SK-N-SH (cell line): ENCODE measurements around the gene ADAMTS17. TPM values are rescaled to one million over a fixed set of nuclear protein-coding genes. Genes with fewer than 3 reads are reported as not detected.

ENCODE experiments used
- CTCF ChIA-PET: fragments of 300-600, 350-600 bp; formaldehyde crosslinking; extraction: SDS; loops from one replicate; lab custom pipeline; 2021; lab: Yijun Ruan, JAX
- POLR2A ChIA-PET: fragments of 350-600 bp; sonication (Branson Sonifier 250); formaldehyde crosslinking; extraction: SDS; loops from one replicate; lab custom pipeline; 2020; ENCODE audit warnings: antibody characterized with exemption, inconsistent platforms; lab: Yijun Ruan, JAX
- DNase-seq: peaks from one replicate; pipeline ENCODE4 v3.0.0; 2012
- H2AFZ ChIP-seq: fragments of 200-600 bp; sonication (generic); 2 replicates; pipeline ENCODE4 v1.8.1; 2016; ENCODE audit warnings: antibody characterized with exemption, mild to moderate bottlenecking, low read depth
- H3F3A ChIP-seq: fragments of 200-600 bp; sonication (generic); replicated peaks from 2 replicates; pipeline ENCODE3; 2016; ENCODE audit warnings: antibody characterized with exemption, mild to moderate bottlenecking; ENCODE audit not compliant: insufficient read depth
- H3K27ac ChIP-seq, 2 experiments: fragments of 200-500 bp in 1 of 2; fragments of 200-600 bp in 1 of 2; sonication (Bioruptor generic) in 1 of 2; sonication (generic), shearing (Covaris generic) in 1 of 2; 2 replicates each; pipeline versions ENCODE4 v1.5.1 to v1.6.1; 2014 to 2016; ENCODE audit warnings: low read depth in 2 of 2, inconsistent platforms in 1 of 2, low read length in 1 of 2, mild to moderate bottlenecking in 1 of 2, mixed read lengths in 1 of 2
- H3K27me3 ChIP-seq: fragments of 200-600 bp; sonication (generic), shearing (Covaris generic); 2 replicates; pipeline ENCODE4 v1.6.1; 2016; ENCODE audit warnings: mixed run types; ENCODE audit not compliant: insufficient read depth
- H3K36me3 ChIP-seq, 2 experiments: fragments of 200-500 bp in 1 of 2; fragments of 200-600 bp in 1 of 2; sonication (Bioruptor generic) in 1 of 2; sonication (generic) in 1 of 2; replicated peaks in 1 of 2; 2 replicates each; pipeline versions ENCODE3 to v1.5.1; 2014 to 2016; ENCODE audit warnings: low read length in 1 of 2, mild to moderate bottlenecking in 1 of 2; ENCODE audit not compliant: insufficient read depth in 2 of 2, control insufficient read depth in 1 of 2
- H3K4me1 ChIP-seq, 2 experiments: fragments of 200-500 bp in 1 of 2; fragments of 200-600 bp in 1 of 2; sonication (Bioruptor generic) in 1 of 2; sonication (generic), shearing (Covaris generic) in 1 of 2; 2 replicates each; pipeline versions ENCODE4 v1.5.1 to v1.6.1; 2014 to 2016; ENCODE audit warnings: low read depth in 1 of 2, low read length in 1 of 2, mixed run types in 1 of 2; ENCODE audit not compliant: insufficient read depth in 2 of 2, control insufficient read depth in 1 of 2
- H3K4me2 ChIP-seq: fragments of 200-600 bp; sonication (generic), shearing (Covaris generic); 2 replicates; pipeline ENCODE4 v1.6.1; 2017; ENCODE audit warnings: mixed run types
- H3K4me3 ChIP-seq, 2 experiments: fragments of 200-500 bp in 1 of 2; fragments of 200-600 bp in 1 of 2; sonication (Bioruptor generic) in 1 of 2; sonication (generic), shearing (Covaris generic) in 1 of 2; 2 replicates each; pipeline versions ENCODE4 v1.5.1 to v1.8.1; 2014 to 2016; ENCODE audit warnings: low read depth in 2 of 2, inconsistent platforms in 1 of 2, low read length in 1 of 2, mild to moderate bottlenecking in 1 of 2, mixed read lengths in 1 of 2, moderate library complexity in 1 of 2
- H3K79me2 ChIP-seq: fragments of 200-600 bp; sonication (generic); 2 replicates; pipeline ENCODE4 v1.8.1; 2017; ENCODE audit warnings: mild to moderate bottlenecking; ENCODE audit not compliant: insufficient read depth
- H3K9ac ChIP-seq: fragments of 200-600 bp; sonication (generic); 2 replicates; pipeline ENCODE4 v1.6.1; 2017; ENCODE audit warnings: mixed run types
- H3K9me2 ChIP-seq: fragments of 200-600 bp; sonication (generic); 2 replicates; pipeline ENCODE4 v1.6.1; 2017; ENCODE audit warnings: mixed run types
- H3K9me3 ChIP-seq: fragments of 200-600 bp; sonication (generic); 2 replicates; pipeline ENCODE4 v1.6.1; 2017; ENCODE audit warnings: mixed run types, mild to moderate bottlenecking, moderate library complexity
- H4K20me1 ChIP-seq: fragments of 200-600 bp; sonication (generic); 2 replicates; pipeline ENCODE4 v1.6.1; 2017; ENCODE audit warnings: mild to moderate bottlenecking, mixed run types; ENCODE audit not compliant: insufficient read depth
- EZH2phosphoT487 ChIP-seq: fragments of 200-600 bp; sonication (generic); IDR thresholded peaks from 2 replicates; pipeline ENCODE4 v1.6.1; 2017; ENCODE audit warnings: low read depth, mixed run types, mild to moderate bottlenecking, antibody characterized with exemption, moderate library complexity, borderline replicate concordance
- FOSL2 ChIP-seq: IDR thresholded peaks from 2 replicates; pipeline ENCODE4 v1.4.0; 2012; ENCODE audit warnings: low read depth, mild to moderate bottlenecking, moderate library complexity, borderline replicate concordance
- FOXJ3 ChIP-seq: sonication (generic); formaldehyde crosslinking; IDR thresholded peaks from 2 replicates; pipeline ENCODE4 v1.5.1; 2020; ENCODE audit warnings: mild to moderate bottlenecking, missing genetic modification reagents
- GABPA ChIP-seq: IDR thresholded peaks from 2 replicates; pipeline ENCODE4 v1.4.0; 2012; ENCODE audit warnings: low read depth, mild to moderate bottlenecking
- IRF3 ChIP-seq: fragments of 150-350 bp; IDR thresholded peaks from 2 replicates; pipeline ENCODE4 v1.6.1; 2016; ENCODE audit warnings: mild to moderate bottlenecking, low read depth, low read length
- JUND ChIP-seq: IDR thresholded peaks from 2 replicates; pipeline ENCODE4 v1.4.0; 2012
- PBX3 ChIP-seq: IDR thresholded peaks from 2 replicates; pipeline ENCODE4; 2012
- RCOR1 ChIP-seq: fragments of 150-350 bp; IDR thresholded peaks from 2 replicates; pipeline ENCODE4 v1.6.1; 2017; ENCODE audit warnings: antibody characterized with exemption, low read length
- REST ChIP-seq: IDR thresholded peaks from 2 replicates; pipeline ENCODE4 v1.6.1; 2012; ENCODE audit warnings: mild to moderate bottlenecking, low read depth, low read length, moderate library complexity
- RXRA ChIP-seq: IDR thresholded peaks from 2 replicates; pipeline ENCODE4 v1.4.0; 2012; ENCODE audit warnings: low read depth, mild to moderate bottlenecking, borderline replicate concordance
- SIN3A ChIP-seq: IDR thresholded peaks from 2 replicates; pipeline ENCODE4 v1.6.1; 2012; ENCODE audit warnings: low read depth, mild to moderate bottlenecking, low read length, moderate library complexity, borderline replicate concordance
- USF1 ChIP-seq: IDR thresholded peaks from 2 replicates; pipeline ENCODE4 v1.4.0; 2012; ENCODE audit warnings: low read depth, borderline replicate concordance
- USF2 ChIP-seq: fragments of 150-350 bp; IDR thresholded peaks from 2 replicates; pipeline ENCODE4 v1.6.1; 2017; ENCODE audit warnings: antibody characterized with exemption, low read length, low read depth, borderline replicate concordance
- YY1 ChIP-seq: IDR thresholded peaks from 2 replicates; pipeline ENCODE4 v1.4.0; 2012; ENCODE audit warnings: low read depth, mild to moderate bottlenecking
- WGBS: methylation state at CpG from one replicate; pipeline ENCODE4 v1.1.6; 2017; ENCODE audit warnings: low lambda C conversion rate; 5-methylcytosine and 5-hydroxymethylcytosine counted together
- polyA plus RNA-seq, 3 experiments: library from polyadenylated mRNA; depleted of rRNA; stranded (reverse); fragments of >200 nt; gene quantifications; 2 replicates each; pipeline ENCODE4 v1.2.3, GENCODE V29; 2012

The ADAMTS17 gene
- polyA plus RNA-seq, 1 of the 3 experiments (the other 2 are of a cell fraction): not detected

- Histone ChIP-seq H3K36me3 (no peaks in the 10 kb centered on the region), H3F3A (no peaks in the 10 kb centered on the region), H3K27ac (no peak overlapping the region), H3K27me3 (no peaks in the 10 kb centered on the region), H4K20me1 (no peaks in the 10 kb centered on the region), H3K4me2 (no peak overlapping the region), H3K4me1 (no peaks in the 10 kb centered on the region), H2AFZ (no peak overlapping the region), H3K4me3 (no peak overlapping the region), H3K9ac (no peak overlapping the region), H3K9me3 (no peaks in the 10 kb centered on the region), H3K79me2 (no peaks in the 10 kb centered on the region), H3K9me2 (no peaks in the 10 kb centered on the region)
- TF ChIP-seq PBX3 (no peak), RXRA (no peak), FOSL2 (no peak), USF1 (no peak), FOXJ3 (CRISPR knock-in tag) (no peak), JUND (no peak), USF2 (no peak), GABPA (no peak), RCOR1 (no peak)
- WGBS: 43% methylated on average over 21 of the region's 21 CpGs
- ChIA-PET POLR2A (no interaction called here), CTCF (interaction anchor here (0.7 to 1.1 kb wide), 2 partner anchors 91 to 102 kb away, joined by 3 to 4 read pairs; no protein-coding TSS in a partner anchor)
- no peak for DNase-seq
These were observed 94.2 kb downstream of the ADAMTS17 start for GRCh38 chr15:100247228-100248225.

- WGBS: 48% methylated on average over 9 of the region's 11 CpGs
- TF ChIP-seq YY1: no peak
- TF ChIP-seq JUND: no peak
- TF ChIP-seq EZH2phosphoT487: no peak
- no peak for TF ChIP-seq REST
- TF ChIP-seq GABPA: no peak
- no peak for TF ChIP-seq SIN3A
- no peak for TF ChIP-seq USF1
- no peak for TF ChIP-seq USF2
- TF ChIP-seq RCOR1: no peak
- no peak for TF ChIP-seq IRF3
These were observed 95.9 kb downstream of the ADAMTS17 start for GRCh38 chr15:100245855-100246254.

More at GRCh38 chr15:100245855-100246254, 95.9 kb downstream of the ADAMTS17 start:
- H3K9ac ChIP-seq: no peak overlapping the region
- H3K4me3 ChIP-seq: no peak overlapping the region
- no peak overlapping the region for H3K27ac ChIP-seq
- no peaks in the 10 kb centered on the region for H3K9me2 ChIP-seq
- CTCF ChIA-PET: no interaction called here
- POLR2A ChIA-PET: no interaction called here
- H3K36me3 ChIP-seq: no peaks in the 10 kb centered on the region
- no peaks in the 10 kb centered on the region for H3K9me3 ChIP-seq
- no peaks in the 10 kb centered on the region for H3K79me2 ChIP-seq
- H2AFZ ChIP-seq: no peak overlapping the region
- H3K4me1 ChIP-seq: no peaks in the 10 kb centered on the region
- no peaks in the 10 kb centered on the region for H4K20me1 ChIP-seq
- DNase-seq: no peak
- H3K4me2 ChIP-seq: no peak overlapping the region
- no peaks in the 10 kb centered on the region for H3K27me3 ChIP-seq
- H3F3A ChIP-seq: no peaks in the 10 kb centered on the region
